Adrenal gland (tissue), 12 donors: ENCODE results near the gene TACC2. TPM values are rescaled to one million over a fixed set of nuclear protein-coding genes. Genes with fewer than 3 reads are reported as not detected.

ENCODE experiments used
- DNase-seq, 7 donors: peaks; one replicate each; pipeline ENCODE4 v3.0.0-alpha.2; 2019 to 2020
- H3K27ac ChIP-seq, 5 donors: fragments of 200-600 bp; sonication (generic) in 4 of 5; 1 replicate in 3 of 5; 2 replicates in 2 of 5; pipeline versions ENCODE4 v1.5.1 to v1.8.0; 2016 to 2020; ENCODE audit warnings: mild to moderate bottlenecking in 1 of 5
- H3K27me3 ChIP-seq: fragments of 200-600 bp; 2 replicates; pipeline ENCODE4 v1.8.0; 2021
- H3K36me3 ChIP-seq, 2 donors: fragments of 200-600 bp; replicated peaks in 1 of 2; 1 replicate in 1 of 2; 2 replicates in 1 of 2; pipeline versions ENCODE4 v1.5.1 to v1.8.0; 2018 to 2022
- H3K4me1 ChIP-seq, 2 donors: fragments of 200-600 bp; replicated peaks in 1 of 2; 1 replicate in 1 of 2; 2 replicates in 1 of 2; pipeline versions ENCODE4 v1.5.1 to v1.8.0; 2018 to 2021
- H3K4me3 ChIP-seq, 4 donors: fragments of 200-600 bp; sonication (generic) in 3 of 4; one replicate each; pipeline ENCODE4 v1.5.1; 2016 to 2018
- H3K9me3 ChIP-seq, 3 donors: fragments of 200-600 bp; sonication (generic) in 1 of 3; replicated peaks in 1 of 3; 1 replicate in 2 of 3; 2 replicates in 1 of 3; pipeline versions ENCODE4 v1.5.1 to v1.8.0; 2016 to 2021
- CTCF ChIP-seq, 6 experiments: fragments of 450-650 bp in 4 of 6; fragments of 200-600 bp in 2 of 6; sonication (generic) in 1 of 6; IDR thresholded peaks; 1 replicate in 5 of 6; 2 replicates in 1 of 6; pipeline versions ENCODE4 v1.5.1 to v1.8.0; 2016 to 2021; ENCODE audit warnings: antibody characterized with exemption in 6 of 6, mild to moderate bottlenecking in 2 of 6, moderate library complexity in 1 of 6
- POLR2A ChIP-seq, 2 donors: fragments of 450-650 bp; IDR thresholded peaks; one replicate each; pipeline ENCODE4 v1.6.1; 2017; ENCODE audit warnings: antibody characterized with exemption in 2 of 2, mild to moderate bottlenecking in 2 of 2, moderate library complexity in 1 of 2
- WGBS, 4 donors: extraction: QIAGEN DNeasy Blood & Tissue Kit in 2 of 4; methylation state at CpG; one replicate each; pipeline versions ENCODE4 v1.1.5 to v1.1.7; 2013 to 2017; 5-methylcytosine and 5-hydroxymethylcytosine counted together
- intact Hi-C, 2 donors: fragments of 100-400 bp; cut with DNase I; formaldehyde crosslinking; loops; one replicate each; pipeline versions ENCODE4 v1.14.1 to v1.15.0; 2022 to 2023
- polyA plus RNA-seq, 3 donors: library from polyadenylated mRNA; stranded (reverse); fragments of 200-250 nt in 2 of 3; fragments of 350-450 nt in 1 of 3; fragmentation: Illumina TruSeq in 1 of 3; extraction: RNeasy Lipid Tissue Mini Kit (QIAGEN cat#74804) in 1 of 3; gene quantifications; one replicate each; pipeline ENCODE4 v1.2.3, GENCODE V29; 2013 to 2014
- total RNA-seq, 9 donors: library from RNA; depleted of rRNA in 4 of 9; stranded (reverse); fragments of >200 nt in 4 of 9; fragments of 120-200 nt in 1 of 9; fragmentation: NEBNext Ultra II Directional in 1 of 9; extraction: Animal tissue kit (Norgen Biotek cat#: 25700) in 1 of 9; gene quantifications; one replicate each; pipeline versions ENCODE4 v1.1.0 to v1.2.4, GENCODE V29; 2013 to 2023
- donor health status: healthy with polysubstance abuse.
- donor health status: Bipolar disorder and iron deficiency.
- donor health status: DM: yes; HTN: yes; CAD: no.
- donor health status: DM: no; HTN: no; CAD: no.
- donor health status: DM: no; HTN: no; CAD: no.
- donor health status: DM: yes; HTN: yes; CAD: no.

Gene TACC2
- total and polyA plus RNA-seq, 12 donors = 11.3 to 45.7 (median 26.3) TPM

- Histone ChIP-seq H3K36me3 (no peaks in the 10 kb centered on the region), H3K27ac (no peak overlapping the region), H3K4me3 (no peak overlapping the region), H3K27me3 (no peaks in the 10 kb centered on the region), H3K9me3 (no peaks in the 10 kb centered on the region), H3K4me1 (no peaks in the 10 kb centered on the region)
- no peak for DNase-seq
- TF ChIP-seq CTCF (IDR thresholded peaks at IDR 0.05) = no peak
- 79 to 83% (median 81%) methylated on average over 10 to 16 of the region's 16 CpGs for WGBS, 4 donors
- intact Hi-C loops = no loop called here
Measured at GRCh38 chr10:122018951-122019413, 30.0 kb downstream of the TACC2 start.

GRCh38 chr10:122019414-122019975 is 30.5 kb downstream of the TACC2 start:
- H3K36me3 ChIP-seq = no peaks in the 10 kb centered on the region

GRCh38 chr10:122020226-122020625 is 31.3 kb downstream of the TACC2 start:
- no peak overlapping the region for H3K4me3 ChIP-seq
- H3K27me3 ChIP-seq = no peaks in the 10 kb centered on the region
- WGBS, 4 donors = 88 to 93% (median 91%) methylated on average over 6 of the region's 6 CpGs
- no peak for DNase-seq
- H3K4me1 ChIP-seq = no peaks in the 10 kb centered on the region
- intact Hi-C loops = no loop called here
- no peaks in the 10 kb centered on the region for H3K36me3 ChIP-seq
- TF ChIP-seq POLR2A (IDR thresholded peaks at IDR 0.05) (no peak), CTCF (IDR thresholded peaks at IDR 0.05) (no peak)
- no peak overlapping the region for H3K27ac ChIP-seq
- H3K9me3 ChIP-seq = no peaks in the 10 kb centered on the region

More at GRCh38 chr10:122019414-122019975, 30.5 kb downstream of the TACC2 start:
- 59 to 78% (median 66%) methylated on average over 21 to 24 of the region's 24 CpGs for WGBS, 4 donors
- no peaks in the 10 kb centered on the region for H3K27me3 ChIP-seq
- no peak overlapping the region for H3K27ac ChIP-seq
- intact Hi-C loops = no loop called here
- no peaks in the 10 kb centered on the region for H3K9me3 ChIP-seq
- H3K4me3 ChIP-seq = no peak overlapping the region
- no peaks in the 10 kb centered on the region for H3K4me1 ChIP-seq
- no peak for TF ChIP-seq CTCF (IDR thresholded peaks at IDR 0.05)
- no peak for TF ChIP-seq POLR2A (IDR thresholded peaks at IDR 0.05)
- DNase-seq = no peak

GRCh38 chr10:122021379-122021778 is 32.4 kb downstream of the TACC2 start:
- intact Hi-C loops = no loop called here
- DNase-seq = no peak
- H3K27ac ChIP-seq = no peak overlapping the region

More at GRCh38 chr10:122021379-122021778, 32.4 kb downstream of the TACC2 start:
- Histone ChIP-seq H3K9me3 (no peaks in the 10 kb centered on the region), H3K4me1 (no peaks in the 10 kb centered on the region), H3K36me3 (no peaks in the 10 kb centered on the region), H3K27me3 (no peaks in the 10 kb centered on the region), H3K4me3 (no peak overlapping the region)
- TF ChIP-seq POLR2A (IDR thresholded peaks at IDR 0.05) = no peak
- TF ChIP-seq CTCF (IDR thresholded peaks at IDR 0.05) = no peak
- WGBS, 4 donors = 66 to 73% (median 70%) methylated on average over 9 of the region's 9 CpGs
